ENCODE data around the gene DOP1A.
A peak's percentile ranks its signal among the peaks of the same experiment; 100 is the strongest.
"Not testable (repeated sequence)": the region's sequence is repeated elsewhere in the genome, so short reads cannot be mapped to it uniquely, and the experiment has no call there.

The DOP1A gene

DNA sequence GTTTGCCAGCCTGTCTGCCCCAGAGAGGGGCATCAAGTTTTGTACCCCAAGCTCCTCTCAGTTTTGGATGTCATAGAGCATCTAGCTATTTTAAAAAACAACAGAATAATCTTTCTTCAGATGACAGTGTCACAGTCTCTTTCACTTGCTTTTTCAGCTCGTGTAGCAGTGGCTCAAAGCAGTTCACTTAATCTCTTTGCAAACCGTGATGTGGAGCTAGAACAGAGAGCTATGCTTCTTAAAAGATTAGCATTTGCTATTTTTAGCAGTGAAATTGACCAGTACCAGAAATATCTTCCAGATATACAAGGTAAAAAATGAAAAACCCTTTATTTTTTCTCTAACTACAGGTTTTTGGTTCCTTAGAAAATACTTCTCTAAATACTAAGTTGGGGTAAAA is 88.3 kb downstream of the DOP1A start:
- DNase-seq, result no peak

DNA sequence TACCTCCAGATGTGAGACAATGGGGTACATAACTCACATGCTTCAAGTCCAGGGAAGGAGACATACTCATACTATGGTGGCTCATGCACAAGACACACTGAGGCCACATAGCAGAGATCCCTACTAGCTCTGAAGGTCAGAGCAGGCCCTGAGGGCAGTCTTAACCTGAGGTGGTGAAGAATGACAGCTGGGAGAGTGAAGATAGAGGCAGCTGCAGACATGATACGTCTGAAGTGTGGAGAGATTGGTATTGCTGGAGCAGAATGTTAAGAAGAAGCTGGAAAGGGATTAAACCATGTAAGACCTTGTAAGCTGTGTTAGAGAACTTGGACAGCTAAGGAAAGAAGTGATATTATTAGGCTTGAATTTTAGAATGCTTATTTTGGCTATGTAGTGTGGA is 92.7 kb downstream of the DOP1A start:
- DNase-seq, result no peak

DNA sequence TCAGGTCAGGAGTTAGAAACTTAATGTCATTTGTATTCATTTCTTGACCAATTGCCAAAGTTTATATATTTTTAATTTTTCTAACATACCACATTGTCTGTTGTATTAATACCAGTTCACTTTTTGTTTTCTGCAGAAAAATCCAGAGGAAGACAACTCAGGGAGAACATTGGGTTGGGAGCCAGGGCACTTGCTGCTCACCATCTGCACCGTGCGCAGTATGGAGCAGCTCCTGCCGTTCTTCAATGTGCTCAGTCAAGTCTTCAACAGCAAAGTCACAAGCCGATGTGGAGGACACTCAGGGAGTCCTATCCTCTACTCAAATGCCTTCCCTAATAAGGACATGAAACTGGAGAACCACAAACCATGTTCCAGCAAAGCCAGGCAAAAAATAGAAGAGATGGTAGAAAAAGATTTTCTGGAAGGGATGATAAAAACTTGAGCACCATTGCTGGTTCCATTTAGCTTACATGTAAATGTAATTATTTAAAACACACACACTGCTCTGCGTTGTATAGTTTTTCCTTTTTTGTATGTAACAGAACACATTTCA is 100.3 kb downstream of the DOP1A start:
- no peak for DNase-seq

DNA sequence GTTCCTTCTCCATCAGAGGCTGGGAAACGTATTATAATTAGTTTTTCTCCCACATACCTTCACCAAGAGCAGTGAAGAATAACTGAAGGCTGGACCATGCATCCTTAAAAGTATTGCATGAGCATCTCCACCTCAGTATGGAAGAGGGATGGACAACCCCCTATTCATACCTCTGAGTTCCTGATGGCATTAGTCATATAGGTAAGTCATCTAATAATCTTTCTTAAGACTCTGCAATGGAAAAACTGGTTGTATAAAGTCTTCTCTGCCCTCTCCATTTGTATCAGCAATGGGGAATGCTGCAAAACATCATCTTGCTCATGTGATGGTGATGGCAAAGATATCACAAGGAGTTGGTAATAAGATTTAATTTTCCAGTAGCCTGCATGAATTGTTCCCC is 101.1 kb downstream of the DOP1A start:
- DNase-seq, result no peak

DNA sequence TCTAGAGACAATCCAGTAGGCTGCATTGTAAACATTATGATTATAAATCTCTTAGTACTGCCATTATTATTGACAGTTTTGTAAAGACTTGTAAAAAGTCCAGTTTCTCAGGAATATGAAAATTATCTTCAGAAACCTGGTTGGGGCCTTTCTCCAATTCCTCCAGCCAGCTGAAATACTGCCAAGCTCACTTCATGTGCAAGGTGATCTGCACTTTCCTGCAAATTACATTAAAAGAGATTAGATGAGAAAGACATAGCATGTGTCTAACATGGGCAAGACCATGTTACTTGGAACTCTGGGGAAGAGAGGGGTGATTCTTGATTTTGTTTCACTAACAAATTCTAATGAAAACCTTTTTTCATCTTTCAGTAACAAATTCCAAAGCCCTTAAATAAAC is 101.6 kb downstream of the DOP1A start:
- no peak for DNase-seq

DNA sequence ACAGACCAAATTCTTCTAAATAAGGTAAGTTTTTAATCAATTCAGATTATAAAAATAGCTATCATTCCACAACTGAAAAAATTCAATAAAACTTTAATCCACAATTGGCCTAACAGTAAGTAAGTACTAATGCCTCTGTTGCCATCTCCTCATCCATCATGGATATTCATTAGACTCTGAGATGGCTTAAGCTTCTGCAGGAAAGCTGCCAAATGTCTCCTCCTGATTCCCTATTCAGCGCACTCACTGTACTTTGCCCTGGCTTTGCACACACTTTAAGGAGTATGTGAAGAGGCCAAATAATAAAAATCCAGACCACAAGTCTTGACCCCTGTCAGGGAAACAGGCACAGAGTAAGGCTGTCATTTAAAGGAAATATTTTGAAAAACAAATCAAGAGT is 102.0 kb downstream of the DOP1A start:
- no peak for DNase-seq

DNA sequence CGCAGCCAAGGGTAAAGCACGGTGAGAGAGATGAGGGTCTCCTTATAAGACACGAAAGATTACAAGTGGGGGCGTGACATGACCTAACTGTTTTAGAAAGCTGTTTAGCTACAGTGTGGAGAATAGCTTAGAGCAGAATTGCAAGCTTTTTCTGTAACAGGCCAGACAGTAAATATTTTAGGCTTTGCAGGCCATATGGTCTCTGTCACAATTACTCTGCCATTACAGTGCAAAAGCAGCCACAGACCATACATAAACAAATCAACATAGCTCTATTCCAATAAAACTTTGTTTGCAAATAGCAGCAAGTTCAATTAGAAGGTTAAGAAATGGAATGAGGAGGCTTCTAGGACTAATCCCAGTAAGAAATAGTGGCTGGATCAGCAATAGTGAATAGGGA is 108.8 kb downstream of the DOP1A start:
- no peak for DNase-seq

DNA sequence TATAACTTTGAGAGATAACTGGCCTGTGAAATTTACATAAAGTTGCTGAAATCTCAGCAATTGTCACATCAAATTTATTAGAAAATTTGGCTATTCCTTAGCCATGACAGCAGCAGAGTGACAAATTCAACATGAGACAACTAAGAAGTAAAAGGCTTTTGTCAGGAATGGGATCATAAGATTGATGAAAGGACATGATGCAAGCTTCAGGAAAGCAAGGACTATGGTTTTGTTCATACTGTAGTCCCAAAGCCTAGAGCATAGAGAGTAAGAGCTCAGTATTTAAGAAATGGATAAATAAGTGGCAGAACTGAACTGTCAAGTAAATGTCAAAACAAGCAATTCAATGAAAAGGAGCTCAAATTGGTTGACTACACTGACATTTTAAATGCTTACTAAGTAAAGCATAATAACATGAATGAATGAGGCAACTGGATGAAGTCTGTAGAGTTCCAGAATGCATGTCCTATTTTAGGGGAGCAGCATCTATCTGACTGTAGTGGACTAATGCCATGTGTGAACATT is 113.0 kb downstream of the DOP1A start:
- DNase-seq, result no peak

DNA sequence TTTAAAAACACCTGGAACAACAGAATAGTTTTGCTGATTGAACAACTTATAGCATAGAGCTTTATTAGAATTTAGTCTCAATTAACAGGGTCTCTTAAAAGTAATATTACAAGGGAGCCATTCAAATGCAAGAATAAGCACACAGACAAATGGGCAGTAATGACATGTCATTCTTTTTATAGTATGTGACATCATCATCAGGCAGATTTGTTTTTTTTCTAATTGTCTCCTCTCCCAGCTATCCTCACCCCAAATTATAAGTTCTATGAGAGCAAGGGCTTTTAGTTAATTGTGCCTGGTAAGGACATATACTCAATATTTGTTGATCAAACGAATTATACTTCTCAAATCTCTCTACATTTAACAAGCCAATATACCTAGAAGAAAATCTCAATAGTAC is 114.6 kb downstream of the DOP1A start:
- no peak for DNase-seq

DNA sequence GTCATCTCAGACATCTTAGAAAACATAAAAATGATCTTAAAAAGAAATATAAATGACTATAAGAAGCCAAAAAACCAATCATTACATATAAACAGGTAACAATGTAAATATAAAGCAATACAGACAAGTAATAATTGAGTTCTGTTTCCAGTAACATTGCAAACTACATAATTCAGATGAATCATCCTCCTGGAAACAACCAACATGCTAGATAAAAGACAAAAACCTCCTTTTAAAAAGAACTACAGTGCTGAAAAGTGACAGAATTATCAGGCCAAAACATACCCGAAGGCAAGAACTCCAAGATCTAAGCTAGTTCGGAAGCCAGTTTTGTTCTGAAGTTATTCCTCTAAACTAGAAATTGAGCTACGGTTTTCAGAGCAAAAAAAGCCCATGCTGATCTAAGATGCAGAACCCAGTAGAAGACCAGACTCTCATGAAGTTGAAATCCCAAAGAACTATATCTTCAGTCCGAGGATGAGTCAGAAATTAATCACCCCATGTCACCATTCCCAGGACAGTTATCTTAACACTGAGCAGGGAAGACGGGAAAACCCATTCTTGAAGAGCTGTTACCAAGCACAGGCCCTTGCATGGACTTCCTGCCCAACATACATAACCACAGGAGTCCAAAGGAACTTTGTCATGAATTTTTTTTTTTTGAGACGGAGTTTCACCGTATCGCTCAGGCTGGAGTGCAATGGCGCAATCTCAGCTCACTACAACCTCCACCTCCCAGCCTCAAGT is 115.8 kb downstream of the DOP1A start:
- no peak for DNase-seq

DNA sequence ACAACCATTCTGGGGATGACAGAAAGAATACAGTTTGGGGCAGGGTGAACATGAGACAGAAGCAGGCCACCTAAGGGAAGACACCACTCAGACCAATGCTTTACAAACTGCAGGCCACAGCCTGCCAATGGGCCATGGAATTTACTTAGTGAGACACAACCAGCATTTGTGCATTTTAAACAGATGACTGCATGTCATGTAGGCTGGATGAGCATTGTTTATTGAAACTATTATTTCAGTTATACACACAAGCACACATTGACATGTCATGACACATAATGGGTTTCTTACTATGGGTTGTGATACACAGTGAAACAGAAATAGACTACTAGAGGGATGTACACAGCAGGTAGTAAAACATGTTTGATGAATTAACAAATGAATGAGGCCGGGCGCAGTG is 117.6 kb downstream of the DOP1A start:
- DNase-seq, result no peak

DNA sequence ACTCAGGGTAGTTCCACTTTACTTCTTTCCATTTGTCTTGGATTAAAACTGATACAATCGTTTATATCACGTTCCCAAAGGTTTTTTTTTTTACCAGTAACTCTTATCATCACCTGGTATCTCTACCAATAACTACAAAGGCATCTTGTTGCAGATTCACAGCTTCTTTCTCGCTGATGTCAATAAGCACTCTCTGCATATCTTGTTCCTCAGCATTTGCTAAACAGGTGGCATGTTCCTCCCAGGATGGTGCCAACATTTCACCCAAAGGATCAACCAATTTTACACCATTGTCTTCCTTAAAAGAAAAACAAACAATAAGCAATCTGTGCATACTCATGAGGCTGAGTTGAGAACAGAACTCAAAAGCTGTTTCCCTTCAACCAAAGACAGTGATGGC is 121.0 kb downstream of the DOP1A start:
- no peak for DNase-seq

DNA sequence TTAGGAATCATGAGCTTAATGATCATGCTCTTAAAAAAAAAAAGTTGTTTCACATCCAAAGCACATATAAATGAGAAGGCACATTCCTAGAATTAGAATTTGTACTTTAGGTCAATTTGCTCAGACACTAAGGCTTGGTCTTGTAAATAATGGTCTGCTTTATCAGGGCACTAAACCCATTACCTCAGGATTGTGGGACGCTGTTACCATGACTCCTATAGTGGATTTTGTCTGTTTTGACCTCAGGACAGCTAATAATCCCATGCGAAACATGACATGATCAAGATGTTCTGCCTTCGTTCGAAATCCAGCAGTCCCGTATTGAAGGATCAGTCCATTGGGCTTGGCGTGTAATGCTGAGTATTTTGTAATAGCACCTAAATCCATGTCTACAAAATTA is 123.2 kb downstream of the DOP1A start:
- DNase-seq, result no peak

DNA sequence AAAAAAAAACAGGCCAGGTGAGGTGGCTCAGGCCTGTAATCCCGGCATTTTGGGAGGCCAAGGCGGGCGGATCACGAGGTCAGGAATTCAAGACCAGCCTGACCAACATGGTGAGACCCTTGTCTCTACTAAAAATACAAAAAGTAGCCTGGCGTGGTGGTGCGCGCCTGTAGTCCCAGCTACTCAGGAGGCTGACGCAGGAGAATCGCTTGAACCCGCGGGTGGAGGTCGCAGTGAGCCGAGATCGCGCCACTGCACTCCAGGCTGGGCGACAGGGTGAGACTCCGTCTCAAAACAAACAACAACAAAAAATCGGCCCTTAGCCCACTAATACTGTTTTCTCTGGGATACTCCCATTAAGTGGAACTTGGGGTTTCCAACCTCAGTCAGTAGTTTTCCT is 124.5 kb downstream of the DOP1A start:
- DNase-seq, result not testable (repeated sequence)

DNA sequence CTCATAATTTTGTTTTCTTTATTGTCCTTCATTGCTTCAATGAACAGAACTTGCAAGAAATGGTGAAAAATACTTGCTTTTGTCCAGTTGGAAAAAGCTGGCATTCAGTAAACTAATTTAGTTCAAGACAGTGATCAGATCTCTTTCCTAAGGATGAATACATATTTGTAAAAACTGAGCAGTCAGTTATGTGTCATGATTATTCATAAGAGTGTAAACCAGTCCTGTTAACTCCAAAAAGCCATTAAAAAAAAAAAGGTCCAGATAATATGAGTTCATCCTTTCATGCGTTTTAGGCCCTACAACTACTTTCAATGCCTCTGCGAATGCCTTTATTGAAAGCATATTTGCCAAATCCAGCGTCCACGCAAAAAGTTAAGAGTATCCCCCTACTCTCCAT is 125.0 kb downstream of the DOP1A start:
- no peak for DNase-seq

DNA sequence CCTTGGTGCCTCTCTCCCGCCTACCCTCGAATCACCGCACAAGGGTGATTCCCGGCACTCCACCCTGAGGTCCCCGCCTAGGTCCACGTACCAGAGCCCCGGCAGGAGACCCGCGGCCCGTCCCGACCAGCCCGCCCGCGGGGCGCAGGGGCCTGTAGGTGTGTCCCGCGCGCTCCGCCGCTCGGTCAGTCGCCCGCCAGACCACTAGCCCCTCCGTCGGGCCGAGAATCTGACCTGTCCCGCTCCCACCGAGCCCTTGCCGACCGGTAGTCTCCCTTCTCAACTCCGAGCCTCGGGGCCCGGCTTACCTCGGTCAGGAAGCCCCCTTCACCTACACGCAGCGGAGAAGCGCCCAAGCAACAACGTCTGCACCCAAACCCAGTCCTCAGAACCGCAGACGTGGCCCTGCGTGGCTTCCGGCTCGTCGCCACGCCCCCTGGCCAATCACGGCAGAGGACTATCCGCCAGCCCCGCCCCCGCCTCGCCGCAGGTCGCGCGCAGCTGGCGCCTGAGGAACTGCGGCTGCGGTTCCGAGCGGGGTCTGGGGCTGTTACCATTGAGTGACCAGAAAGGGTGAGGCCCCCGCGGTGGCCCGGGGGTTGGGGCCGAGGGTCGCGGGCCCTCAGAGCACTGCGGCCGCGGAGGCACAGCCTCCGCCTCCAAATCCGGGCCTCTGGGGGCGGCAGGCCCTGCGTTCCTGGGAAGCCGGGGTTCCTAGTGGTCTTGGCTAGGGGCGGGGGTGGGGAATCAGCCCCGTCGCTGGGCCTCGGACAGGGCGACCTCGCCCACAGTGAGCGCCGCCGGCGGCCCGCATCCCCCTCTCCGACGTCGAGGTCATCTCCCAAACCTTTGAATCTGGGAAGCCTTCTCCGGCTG is 125.6 kb downstream of the DOP1A start, which contains the start of the genes PGM3 and RWDD2A:
TSS of gene PGM3 (minus strand) at position 395 of the 876 bp plus-strand sequence. CDS start 2,253 bp downstream, outside the sequence.
TSS of gene RWDD2A (plus strand) at position 487 of the 876 bp plus-strand sequence. CDS start 1,095 bp downstream, outside the sequence.
- peak; percentile 92 for DNase-seq

DNA sequence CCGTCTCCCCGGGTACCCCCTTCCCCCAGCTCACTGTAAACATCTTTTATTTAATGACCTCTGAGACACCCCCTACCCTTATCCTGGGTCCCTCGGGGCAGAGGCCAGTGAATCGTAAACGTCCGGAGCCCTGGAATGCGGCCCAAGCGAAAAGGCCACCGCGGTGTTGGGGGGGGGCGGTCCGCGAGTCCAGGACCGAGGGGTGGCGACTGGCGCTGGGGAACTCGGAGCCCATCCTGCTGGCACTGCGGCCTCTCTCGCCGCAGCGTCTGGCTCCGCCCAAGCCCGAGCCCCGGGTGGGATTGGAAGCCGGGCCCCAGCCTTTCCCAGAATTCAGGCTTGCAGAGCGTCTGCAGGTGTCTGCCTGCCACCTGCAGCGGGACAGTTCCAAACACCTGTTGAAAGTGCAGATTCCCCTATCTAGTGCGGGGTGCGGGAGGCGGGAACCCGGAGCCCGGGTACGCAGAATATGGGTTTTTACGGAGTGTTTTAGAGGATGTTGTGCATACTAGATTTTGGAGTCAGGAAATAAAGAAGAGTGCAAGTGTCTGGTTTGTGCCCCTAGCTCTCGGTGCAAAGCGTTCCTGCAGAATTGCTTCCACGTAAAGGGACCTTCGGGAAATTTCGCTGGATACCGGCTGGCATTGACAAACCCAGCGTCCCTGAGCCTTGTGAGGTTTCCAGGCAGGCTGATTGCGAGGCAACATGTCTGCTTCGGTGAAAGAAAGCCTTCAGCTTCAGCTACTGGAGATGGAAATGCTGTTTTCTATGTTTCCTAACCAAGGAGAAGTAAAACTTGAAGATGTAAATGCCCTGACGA is 126.5 kb downstream of the DOP1A start:
- DNase-seq, result peak; percentile 36

DNA sequence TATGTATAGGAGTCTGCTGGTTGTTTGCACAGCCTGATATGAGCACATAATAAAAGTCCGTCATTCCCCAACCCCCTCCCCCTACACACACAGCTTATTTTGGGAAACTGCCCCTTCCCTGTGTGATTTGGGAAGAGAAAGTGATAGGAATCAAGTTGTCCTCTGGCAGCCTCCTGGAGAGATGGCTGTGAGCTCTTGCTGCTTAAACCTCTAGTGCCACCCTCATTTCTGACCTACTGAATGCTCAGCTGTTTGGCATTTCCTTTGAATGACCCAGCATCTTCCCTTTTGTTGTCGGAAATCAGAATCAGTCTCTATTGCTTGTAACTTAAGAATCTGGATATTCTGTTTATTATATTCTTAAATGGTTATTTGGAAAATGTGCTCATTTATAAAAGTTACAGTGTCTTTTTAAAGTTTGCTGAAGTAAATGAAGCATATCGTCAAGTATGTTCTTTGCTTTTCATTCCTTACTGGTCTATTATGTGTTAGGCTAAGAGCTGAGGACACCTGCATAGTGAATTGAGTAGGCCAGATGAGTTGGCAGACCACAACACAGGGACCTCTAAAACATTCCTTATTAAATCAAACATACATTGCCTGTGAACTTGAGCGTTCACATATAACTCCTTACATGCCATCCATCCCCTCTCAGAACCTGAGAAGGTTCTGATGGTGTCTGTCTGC is 131.2 kb downstream of the DOP1A start:
- no peak for DNase-seq

DNA sequence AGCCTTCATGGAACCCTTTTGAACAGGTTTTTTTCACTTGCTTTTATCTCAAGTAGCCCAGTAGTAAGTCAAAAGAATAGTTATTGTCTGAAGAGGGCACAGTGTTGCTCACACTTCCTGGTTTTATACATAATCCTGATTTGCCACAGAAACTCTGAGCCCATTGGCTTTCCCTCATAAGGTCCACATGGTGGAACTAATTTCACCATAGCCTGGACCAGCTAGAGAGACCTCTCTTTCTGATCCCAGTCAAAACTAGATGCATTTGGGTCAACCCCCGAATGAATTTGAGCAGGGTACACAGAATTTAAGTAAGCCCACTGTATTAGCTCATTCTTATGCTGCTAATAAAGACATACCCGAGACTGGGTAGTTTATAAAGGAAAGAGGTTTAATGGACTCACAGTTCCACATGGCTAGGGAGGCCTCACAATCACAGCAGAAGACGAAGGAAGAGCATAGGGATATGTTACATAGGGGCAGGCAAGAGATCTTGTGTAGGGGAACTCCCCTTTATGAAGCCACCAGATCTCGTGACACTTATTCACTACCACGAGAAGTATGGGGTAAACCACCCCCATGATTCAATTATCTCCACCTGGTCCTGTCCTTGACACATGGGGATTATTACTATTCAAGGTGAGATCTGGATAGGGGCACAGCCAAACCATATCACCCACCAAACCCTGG is 131.8 kb downstream of the DOP1A start:
- no peak for DNase-seq

DNA sequence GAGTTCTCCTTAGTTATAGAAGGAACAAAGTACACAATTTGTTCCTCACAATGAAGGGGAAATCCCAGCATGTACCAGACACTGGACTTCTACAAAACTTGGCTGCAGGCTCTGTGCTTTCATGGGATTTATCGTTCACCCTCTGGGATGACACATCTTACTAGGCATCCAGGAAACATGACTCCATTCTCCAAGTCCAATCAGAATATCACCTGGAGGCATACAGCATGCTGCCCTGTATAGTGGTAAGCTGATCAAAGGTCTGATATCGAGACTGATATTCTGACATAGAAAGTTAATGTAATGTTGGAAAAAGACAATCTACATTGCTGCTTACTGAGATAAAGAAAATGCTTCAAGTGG is 132.4 kb downstream of the DOP1A start:
- DNase-seq, result no peak

DNA sequence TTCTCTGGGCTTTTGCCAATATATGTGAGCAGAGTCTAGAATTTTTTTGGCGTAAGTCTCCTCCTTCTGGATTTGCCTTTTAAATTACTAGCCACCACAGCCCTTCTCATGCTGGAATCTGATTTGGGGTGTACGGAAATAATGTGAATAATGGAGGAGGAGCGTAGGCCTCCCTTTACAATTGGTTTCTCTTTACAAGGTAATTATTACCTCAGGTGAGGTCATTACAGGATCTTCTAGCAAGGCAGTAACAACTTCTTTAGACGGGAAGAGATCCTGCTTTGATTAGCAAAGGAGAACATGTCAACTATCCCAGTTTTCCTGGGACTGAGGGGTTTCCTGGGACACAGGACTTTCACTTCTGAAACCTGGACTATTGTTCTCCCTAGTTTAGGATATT is 134.6 kb downstream of the DOP1A start:
- DNase-seq, result no peak
